MV-4-11 (cell line): ENCODE measurements around the gene PRELID3B.
"Not testable (repeated sequence)": the region's sequence is repeated elsewhere in the genome, so short reads cannot be mapped to it uniquely, and the experiment has no call there.

ENCODE experiments used
- DNase-seq: peaks from one replicate; lab custom pipeline; 2025; lab: John Stamatoyannopoulos, UW

Gene PRELID3B

GRCh38 chr20:59048681-59049030 lies 6.1 kb upstream of the PRELID3B start:
- DNase-seq, result no peak

GRCh38 chr20:59047938-59048680 lies 5.5 kb upstream of the PRELID3B start:
- no peak for DNase-seq

GRCh38 chr20:59046862-59047261 lies 4.3 kb upstream of the PRELID3B start:
- DNase-seq, result no peak

- DNase-seq, result no peak
Measured at GRCh38 chr20:59044796-59045195, 2.2 kb upstream of the PRELID3B start.

- no peak for DNase-seq
Measured at GRCh38 chr20:59044295-59044694, 1.7 kb upstream of the PRELID3B start.

DNA sequence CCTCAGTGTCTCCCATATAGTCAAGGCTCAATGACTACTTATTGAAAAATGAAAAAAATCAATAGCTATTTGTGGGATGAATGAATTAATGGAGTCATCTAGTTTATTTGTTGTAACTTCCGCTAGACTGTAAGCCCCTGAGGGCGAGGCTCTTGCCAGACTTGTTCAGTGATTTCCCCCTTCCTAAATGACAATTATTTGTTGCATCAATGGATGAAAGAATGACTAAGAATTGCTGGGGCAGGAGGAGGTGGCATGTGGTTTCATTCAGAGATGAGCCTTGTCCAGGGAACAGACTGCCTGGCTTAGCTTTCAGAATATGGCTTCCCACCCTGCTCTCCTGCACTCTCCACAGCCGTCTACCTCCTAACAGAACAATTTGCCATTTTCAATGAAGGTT lies 1.1 kb upstream of the PRELID3B start:
- DNase-seq, result no peak

- DNase-seq, result peak; percentile 80
Measured at GRCh38 chr20:59042796-59043631, 428 bp upstream of the PRELID3B start.

DNA sequence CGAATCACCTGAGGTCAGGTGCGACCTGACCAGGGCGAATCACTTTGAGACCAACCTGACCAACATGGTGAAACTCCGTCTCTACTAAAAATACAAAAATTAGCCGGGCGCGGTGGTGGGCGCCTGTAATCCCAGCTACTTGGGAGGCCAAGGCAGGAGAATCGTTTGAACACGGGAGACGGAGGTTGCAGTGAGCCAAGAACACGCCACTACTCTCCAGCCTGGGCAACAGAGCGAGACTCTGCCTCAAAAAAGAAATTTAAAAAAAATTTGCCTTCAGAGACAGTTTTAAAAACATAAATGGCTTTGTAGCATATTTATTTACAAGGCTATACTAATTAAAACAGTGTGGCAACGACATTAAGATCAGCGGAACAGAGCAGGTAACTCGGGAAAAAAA lies 1.1 kb downstream of the PRELID3B start:
- not testable (repeated sequence) for DNase-seq

GRCh38 chr20:59040667-59041066 lies 1.9 kb downstream of the PRELID3B start:
- DNase-seq, result no peak

DNA sequence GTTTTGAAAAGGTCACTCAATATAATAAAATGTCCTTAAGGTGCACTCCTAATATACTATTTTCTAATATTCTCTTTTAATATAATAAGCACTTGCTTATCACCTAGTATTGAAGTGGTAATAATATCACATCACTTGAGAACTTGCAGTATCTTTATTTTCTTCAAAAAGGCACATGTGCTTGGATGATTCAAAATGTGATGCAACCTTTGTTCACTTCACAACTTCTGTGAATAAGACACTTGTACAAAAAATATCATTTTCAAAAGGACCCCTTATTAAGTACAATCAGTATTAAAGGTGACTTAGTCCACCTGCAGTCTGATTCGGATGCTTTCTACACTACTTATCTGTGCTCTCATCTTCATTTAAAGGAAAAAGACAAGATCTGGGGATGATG lies 3.4 kb downstream of the PRELID3B start:
- DNase-seq, result no peak

DNA sequence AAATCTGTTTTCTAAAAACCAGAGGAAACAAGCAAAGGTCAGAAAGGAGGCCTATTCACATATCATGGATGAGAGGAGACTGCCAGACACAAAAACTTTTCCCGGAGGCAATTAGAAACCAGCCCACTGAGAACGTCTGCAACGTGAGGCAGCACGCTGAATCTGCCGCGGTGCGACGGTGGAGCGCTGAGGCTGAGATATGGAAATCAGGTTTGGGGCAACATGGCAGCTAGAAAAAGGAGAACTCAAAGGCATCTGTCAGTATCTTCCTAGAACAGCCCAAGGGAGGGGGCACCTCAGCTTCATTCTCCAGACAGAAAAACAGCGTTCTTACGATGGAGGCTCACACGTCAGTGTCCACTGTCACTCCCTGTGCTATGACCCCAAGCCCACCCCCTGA lies 5.2 kb downstream of the PRELID3B start:
- no peak for DNase-seq

DNA sequence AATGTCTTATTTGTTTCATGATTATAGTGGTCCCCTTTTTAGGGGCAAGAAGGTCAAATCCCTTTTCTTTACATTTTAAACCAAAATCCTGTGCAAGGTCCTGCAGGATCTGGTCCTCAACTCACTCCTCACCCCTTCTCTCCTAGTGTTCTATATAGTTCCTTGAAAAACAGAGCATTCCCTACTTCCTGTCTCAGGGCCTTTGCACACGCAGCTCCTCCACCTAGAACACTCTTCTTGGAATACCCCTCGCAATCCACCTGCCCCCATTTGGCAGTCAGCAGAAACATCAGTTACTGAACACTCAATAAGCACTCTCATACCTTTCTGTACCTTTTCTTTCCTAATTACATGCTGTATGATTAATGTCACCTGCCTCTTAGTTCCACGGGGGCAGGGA lies 7.2 kb downstream of the PRELID3B start:
- DNase-seq, result no peak

- no peak for DNase-seq
Measured at GRCh38 chr20:59033616-59034165, 8.9 kb downstream of the PRELID3B start.

GRCh38 chr20:59033093-59033492 lies 9.5 kb downstream of the PRELID3B start:
- no peak for DNase-seq

DNA sequence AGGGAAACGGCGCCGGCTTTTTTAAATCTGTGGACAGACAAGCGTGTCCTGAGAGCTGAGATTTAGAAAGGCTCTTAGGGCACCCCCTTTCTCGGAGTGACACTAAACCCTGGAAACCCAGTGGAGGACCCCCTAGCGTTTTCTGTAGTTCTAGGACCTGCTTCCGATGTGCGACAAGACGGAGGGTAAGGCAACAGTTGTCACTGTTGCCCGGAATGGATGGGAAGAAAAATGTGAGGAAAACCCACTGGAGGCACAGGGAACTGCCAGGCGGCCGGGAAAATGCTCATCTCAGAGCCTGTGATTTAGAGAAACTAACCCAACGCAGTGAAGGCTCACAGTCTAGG lies 9.9 kb downstream of the PRELID3B start:
- no peak for DNase-seq

DNA sequence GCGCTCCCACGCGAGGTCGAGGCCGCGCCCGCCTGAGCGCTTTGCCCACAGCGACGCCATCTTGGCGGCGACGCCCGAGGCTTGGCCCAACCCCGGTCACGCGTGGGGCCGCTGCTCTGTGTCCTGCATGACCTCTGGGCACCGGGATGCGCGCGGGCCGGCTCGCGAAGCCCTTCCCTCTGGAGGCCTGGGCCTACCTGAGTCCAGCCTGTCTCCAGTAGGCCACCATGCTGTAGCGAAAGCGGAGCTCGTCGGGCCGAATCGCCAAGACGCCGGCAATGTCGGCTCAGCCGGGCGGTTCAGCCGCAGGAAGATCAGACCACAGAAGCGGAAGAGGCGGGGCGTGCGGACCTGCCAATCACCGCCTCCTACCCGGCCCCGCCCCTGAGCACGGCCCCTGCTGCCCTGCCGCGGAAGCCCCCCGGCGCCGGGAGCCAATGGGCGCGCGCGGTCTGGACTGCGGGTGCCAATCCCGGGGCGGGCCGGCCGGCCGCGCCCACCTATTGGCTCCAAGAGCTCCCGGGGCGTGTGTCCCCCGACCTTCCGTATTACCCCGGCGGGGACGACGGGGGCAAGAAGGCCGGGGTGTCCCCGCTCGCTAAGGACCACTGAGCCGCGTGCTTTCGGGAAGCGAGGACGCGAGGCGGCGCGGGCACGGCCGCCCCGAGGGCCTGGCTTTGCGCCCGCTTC lies 10.4 kb downstream of the PRELID3B start, which contains the start of gene ATP5F1E:
ATP5F1E (minus strand) TSS at position 313 of the 690 bp plus-strand sequence; CDS start at position 229, 84 bp downstream.
- peak; percentile 94 for DNase-seq

GRCh38 chr20:59031564-59032022 lies 11.0 kb downstream of the PRELID3B start:
- no peak for DNase-seq

DNA sequence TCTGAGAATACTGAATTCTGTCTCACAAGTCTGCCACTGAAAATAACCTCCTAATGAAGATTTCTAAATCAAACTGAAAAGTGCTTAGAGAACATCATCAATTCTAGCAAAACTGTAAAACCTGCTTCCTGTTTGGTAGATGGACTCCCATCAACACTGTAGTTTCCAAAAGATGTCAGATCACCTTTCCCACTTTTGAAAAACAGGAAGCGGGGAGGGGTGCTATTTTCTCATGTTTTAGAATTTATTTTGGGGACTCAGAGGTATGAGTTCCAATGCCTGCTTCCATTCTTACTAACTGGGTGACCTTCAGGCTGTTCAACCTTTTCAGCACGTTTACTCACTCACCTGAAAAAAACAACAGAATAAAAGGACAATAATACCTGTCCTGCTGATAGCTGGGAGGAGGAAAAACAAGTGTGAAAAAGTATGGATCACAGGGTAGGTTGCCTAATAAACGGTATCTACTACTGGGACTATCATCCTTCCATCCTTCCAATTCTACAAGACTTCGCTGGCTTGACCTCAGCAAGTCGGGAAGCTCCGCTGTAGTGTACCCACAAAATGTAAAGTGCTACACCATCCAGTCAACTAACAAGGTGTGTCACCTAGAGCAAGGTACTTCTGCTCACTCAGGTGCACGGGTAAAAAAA lies 11.5 kb downstream of the PRELID3B start:
- no peak for DNase-seq

DNA sequence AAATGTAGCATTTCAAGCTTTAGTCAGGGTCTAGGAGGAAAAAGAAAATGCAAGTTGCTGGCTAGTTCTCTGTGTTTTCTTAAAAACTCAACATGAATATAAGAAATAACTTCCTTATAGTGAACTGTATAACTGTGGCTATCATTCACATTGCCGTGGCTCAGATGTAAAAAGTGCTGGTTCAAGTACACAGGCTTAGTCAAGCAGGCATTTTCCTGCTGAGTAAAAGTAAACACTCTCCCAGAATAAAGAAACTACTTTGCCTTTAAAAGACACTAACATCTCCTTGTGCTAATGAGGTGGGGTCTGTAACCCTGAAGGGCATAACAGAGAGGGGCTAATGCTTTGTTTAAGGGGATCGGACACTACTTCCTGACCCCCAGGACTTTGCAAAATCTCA lies 13.8 kb downstream of the PRELID3B start:
- DNase-seq, result no peak

DNA sequence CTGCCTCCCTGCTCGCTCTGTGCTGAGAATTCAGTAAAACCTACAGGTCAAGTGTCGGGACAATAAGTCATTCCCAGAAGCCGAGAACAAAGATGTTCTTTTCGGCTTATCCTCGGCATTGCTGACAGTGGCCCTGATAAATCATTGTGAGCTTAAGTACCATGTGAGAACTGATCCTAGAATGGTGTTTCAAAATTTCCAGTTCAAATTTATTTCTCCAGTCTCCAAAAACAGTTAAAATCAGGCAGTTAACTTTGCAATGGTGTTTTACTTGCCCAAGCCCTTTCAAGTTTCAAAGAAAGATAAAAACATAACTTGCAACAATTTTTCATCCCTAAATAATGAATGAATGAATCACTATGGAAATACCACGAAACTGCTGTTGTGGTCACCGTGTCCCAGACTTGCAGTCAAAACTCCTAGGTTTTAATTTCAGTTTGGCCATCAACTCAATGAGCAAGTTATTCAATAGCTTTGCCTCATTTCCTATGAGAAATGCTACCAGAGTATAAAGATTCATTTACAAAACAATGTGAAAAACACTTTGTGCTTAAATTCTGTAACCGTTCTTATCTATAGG lies 14.8 kb downstream of the PRELID3B start:
- DNase-seq, result no peak

DNA sequence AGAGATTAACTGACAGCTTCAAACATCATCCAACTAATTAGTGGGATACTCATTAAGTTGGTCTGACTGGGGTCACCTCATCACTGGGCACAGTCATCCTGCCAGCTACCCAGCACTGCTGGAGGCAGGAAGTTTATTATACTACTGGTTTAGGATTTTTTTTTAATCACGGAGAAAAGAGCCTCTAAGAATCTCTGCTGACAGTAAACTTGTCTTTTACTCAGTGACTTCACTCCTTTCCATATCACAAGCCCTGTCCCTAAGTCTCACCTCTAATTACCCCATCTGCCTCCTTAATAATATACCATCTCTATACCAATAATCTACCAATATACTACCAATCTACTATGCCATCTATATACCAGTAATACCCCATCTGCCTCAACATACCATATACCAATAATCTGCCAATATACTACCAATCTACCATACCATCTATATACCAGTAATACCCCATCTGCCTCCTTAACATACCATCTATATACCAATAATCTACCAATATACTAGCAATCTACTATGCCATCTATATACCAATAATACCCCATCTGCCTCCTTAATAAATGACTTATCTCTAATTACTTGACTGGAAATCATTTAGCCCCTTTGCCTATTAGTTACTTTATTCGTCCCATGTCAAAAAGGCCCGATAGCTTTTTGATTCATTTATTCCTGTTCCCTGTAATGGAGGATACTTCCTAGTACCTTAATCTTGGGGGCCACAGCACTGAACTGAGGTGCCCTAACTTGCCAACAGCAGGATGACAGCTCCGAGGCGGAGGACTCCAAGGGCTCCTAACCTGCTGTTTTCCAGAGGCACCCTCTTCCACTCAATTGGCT lies 15.5 kb downstream of the PRELID3B start:
- no peak for DNase-seq
